Measurements from ENCODE around the gene CLDND1. TPM values are rescaled to one million over a fixed set of nuclear protein-coding genes. Genes with fewer than 3 reads are reported as not detected.

The CLDND1 gene
- polyA plus RNA-seq, 1 donor, result 73.8 TPM

DNA sequence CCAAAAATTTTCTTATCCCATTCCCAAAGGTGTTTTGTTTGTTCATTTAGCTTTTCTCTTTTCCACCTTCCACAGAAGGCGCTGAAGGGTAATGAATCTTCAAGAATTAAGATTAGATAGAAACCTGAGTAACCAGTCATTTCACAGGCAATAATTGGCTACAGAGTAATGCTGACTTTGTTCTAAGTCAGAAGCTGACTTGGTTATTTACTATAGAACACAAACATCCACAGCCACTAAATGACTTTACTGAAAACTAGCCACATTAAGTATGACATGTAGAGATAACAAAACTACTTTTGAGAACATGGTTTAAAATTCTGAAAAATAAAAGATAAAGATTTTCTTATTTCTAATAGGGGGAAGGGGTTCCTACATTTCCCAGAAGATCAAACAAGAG is 7.8 kb downstream of the CLDND1 start:
- no peak for DNase-seq (ENCODE audit: low read depth)

DNA sequence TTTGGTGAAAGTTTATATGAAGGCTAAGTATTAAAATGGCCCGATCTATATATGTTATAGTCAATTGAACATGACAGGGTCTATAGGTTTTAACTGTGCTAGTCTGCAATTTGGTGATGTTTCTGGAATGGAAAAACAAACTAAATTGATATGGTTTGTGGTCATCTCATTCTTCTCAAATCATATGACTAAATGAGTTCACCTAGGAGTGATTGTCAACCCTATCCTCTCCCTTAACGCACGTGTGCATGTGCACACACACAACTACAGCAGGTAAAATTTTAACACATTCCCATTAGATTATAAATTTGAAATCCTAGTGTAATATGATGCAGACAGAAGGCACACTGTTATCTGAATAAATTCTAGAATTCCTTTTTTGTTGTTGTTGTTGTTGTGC is 9.0 kb downstream of the CLDND1 start:
- DNase-seq (ENCODE audit: low read depth), result no peak

DNA sequence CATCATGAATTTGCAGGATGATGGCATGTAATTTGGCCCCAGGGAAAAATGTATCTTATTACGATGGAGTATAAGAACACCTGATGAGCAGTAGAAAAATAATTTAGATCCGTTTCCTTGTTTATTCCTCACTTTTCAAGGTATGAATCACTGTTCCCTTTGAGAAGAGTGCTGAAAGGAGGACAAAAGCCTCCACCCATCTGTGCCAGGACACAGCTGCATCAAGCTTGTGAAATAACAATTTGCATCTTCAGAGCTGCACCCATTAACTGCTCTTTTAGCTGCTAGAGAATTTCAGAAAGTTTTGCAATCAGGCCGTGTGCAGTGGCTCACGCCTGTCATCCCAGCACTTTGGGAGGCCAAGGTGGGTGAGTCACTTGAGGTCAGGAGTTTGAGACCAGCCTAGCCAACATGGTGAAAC is 9.6 kb downstream of the CLDND1 start:
- DNase-seq (ENCODE audit: low read depth), result no peak

DNA sequence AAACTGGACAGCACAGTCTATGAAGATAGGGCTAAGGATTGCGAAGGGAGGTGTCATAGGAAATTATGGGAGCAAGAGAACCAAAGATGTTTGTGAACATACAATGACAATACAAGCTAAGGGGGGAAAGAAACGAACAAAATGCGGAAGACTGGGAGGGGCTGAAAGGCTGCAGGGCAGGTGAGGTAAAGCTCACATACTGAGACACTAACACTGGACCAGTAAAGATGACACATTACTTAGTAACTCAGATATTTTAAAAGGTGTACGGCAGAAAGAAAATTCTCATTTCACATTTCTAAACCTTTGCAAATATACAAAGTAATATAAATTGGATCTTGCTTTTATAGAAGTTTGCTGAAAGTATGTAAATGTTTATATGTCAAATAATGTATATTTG is 10.1 kb downstream of the CLDND1 start:
- DNase-seq (ENCODE audit: low read depth), result no peak

DNA sequence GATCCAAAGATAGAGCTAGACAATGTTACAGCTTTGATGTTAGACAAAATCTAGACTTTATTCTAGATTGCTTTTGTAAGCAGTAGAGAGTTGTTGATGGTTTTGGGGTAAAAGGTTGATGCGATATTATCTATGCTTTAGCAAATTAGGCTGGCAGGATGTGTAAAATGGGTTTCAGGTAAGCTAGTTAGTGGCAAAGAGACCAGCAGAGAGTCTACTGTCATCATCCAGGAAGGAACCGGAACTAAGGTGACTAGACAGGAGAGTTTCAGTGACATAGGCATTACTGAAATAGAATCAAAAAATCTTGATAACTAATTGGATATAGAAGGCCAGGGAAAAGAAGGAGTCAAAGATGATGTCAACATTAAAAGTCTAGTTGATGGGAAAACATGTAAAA is 14.1 kb downstream of the CLDND1 start:
- no peak for DNase-seq (ENCODE audit: low read depth)

DNA sequence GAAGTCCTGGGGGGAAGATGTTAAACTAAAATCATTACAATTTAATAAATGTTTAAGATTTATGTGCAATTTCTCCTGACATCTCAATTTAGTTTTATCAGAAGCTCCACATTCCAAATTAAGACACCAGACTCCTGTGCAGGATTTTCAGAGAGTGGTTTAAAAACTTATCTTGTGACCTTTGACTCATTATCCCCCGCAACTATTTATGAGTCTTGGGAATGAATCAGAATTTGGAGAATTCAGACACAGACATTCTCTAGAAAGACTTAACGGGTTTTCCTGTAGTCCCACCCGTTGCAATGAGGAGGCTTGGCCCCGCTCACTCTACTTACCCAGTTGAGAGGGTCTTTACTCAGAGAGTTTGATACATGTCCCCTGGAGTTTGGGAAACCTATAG is 18.2 kb downstream of the CLDND1 start:
- no peak for DNase-seq (ENCODE audit: low read depth)

DNA sequence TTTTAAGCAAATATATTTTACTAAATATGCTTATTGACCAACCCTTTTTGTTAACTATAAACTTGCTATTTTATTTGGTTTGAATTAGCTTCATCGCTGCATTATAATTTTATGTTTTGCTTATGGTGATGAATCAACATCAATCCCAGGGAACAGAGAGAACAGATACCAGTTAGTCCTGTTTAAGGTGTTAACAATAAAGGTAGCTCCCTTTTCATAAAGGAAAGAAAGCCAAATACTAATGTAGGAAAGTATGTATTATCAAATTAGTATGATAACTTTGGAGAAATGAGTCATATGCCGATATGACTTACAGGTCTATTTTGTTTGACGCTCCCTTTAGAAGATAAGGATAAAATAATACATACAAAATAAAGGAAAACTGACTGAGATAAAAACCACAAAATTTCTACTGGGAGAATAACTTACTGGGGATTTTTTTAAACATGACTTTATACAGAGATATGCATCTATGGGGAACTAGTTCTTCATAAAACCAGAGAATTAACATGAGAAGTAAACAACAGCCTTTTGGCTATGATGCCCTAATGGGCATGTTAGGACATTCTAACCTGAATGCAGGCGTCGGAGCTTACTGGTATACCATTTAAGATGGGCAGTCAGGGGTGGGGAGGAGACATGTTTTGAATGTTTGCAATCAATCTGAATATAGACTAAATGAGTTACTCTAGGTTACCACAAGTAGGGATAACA is 20.7 kb downstream of the CLDND1 start:
- no peak for DNase-seq (ENCODE audit: low read depth)

DNA sequence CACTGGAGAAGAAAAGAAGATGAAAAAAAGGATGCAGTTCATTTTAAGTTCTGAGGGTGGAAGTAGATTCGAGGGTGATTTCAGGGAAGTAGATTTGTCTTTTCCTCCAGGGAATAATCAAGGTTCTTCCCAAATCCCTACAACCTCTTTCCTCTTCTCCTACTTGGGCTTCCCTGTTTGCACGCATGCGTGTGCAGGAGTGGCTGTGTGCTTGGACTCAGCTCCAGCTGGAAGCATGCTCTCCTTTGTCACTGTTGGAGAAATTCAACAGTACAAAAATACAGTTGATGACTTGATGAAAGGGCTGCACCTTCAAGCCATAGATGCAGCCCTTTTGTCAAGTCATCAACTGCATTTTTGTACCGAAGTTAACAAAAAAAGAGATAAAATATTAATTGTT is 21.4 kb downstream of the CLDND1 start:
- no peak for DNase-seq (ENCODE audit: low read depth)

DNA sequence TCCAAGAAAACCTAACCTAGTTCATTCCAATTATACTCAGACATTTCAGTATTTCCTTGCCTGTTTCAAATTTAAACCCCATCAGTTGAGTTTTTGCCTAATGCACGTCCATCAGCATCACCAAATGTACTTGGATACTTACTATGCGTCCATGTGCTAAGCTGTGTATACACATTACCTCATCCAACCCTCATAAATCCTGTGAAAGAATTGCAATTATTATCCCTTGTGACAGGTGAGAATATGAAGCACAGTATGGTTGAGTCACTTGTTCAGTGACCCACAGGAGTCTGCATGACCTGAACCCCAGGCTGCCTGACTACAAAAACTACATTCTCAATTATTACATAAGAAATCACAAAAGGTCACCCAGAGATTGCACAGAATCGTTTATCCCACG is 22.7 kb downstream of the CLDND1 start:
- DNase-seq (ENCODE audit: low read depth), result no peak

DNA sequence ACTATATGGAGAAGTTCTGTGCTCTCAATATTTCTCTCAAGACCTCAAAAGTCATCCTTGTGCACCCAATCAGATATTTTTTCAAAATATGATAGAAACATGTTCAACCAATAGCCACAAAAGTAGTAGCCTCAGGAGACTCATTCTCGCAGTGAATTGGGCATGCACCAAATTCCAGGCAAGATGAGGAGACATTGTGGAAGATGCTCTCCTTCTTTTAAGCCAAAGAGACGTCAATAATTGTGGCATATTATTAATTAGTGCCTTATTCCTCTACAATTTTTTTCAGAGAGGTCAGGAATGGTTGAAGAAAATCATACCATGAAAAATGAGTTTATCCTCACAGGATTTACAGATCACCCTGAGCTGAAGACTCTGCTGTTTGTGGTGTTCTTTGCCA is 25.3 kb downstream of the CLDND1 start, which contains the start of gene OR5K2:
Gene OR5K2, plus strand, starts transcription at position 301 of the 400 bp plus-strand sequence. Its CDS starts 0 bp downstream, at position 301.
- no peak for DNase-seq (ENCODE audit: low read depth)

DNA sequence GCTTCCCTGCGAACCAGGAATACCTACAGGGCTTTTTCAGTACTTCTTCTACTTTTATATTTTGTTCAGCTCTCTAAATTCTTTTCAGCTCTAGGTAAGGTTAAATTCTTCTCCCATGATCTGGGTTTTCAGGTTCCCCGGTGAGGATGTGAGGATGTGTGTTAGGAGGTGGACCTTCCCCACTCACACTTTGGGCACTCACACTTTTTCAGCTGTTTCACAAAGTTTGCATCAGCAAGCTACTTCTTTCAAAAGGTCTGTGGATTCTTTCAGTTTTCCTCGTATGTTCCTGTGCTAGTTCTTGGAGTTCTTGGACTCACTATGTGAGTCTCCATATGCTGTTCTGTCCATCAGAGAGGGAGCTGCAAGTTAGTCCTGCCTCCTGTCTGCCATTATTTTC is 39.1 kb downstream of the CLDND1 start:
- DNase-seq (ENCODE audit: low read depth), result no peak

DNA sequence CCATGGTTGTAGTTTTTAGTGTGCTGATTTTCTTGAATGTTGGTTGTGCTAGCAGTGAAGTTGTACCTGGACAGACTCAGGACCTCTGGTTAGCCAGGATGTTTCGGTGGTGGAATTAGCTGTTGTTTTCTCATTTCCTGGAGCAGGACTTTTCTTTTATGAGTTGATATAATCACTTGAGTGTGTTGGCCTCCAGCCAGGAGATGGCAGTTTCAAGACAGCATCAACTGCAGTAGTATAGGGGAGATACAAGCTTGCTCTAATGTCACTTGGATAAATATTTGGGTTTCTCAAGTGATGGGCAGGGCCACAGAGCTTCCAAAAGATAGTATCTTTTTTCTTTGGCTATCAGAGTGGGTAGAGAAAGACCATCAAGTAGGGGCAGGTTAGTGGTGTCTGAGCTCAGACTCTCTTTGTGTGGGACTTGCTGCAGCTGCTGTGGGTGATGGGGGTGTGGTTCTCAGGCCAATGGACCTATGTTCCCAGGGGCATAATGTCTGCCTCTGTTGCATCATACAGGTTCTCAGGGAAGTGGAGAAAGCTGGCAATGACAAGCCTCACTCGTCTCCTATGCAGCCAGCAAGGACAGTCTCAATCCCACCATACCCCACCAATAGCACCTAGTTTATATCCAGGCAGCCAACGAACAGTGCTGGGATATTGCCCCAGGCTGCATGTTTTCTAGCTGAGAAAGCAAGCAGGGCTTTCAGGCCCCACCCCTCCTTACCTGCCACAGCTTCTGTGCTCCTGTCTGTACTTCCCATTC is 39.8 kb downstream of the CLDND1 start:
- DNase-seq (ENCODE audit: low read depth), result no peak

Other genes with a start within 250 kb of the CLDND1 start
- not detected for gene OR5H2, start 240.4 kb downstream of the CLDND1 start, polyA plus RNA-seq (ENCODE audit: insufficient read length)
- gene OR5K4, start 169.0 kb downstream of the CLDND1 start, polyA plus RNA-seq (ENCODE audit: insufficient read length), result not detected
- not detected for gene OR5K3, start 132.2 kb downstream of the CLDND1 start, polyA plus RNA-seq (ENCODE audit: insufficient read length)
- gene OR5K1, start 59.7 kb downstream of the CLDND1 start, polyA plus RNA-seq (ENCODE audit: insufficient read length), result not detected
- gene OR5K2, start 25.2 kb downstream of the CLDND1 start, polyA plus RNA-seq (ENCODE audit: insufficient read length), result not detected
- not detected for gene GPR15, start 9.1 kb upstream of the CLDND1 start, polyA plus RNA-seq (ENCODE audit: insufficient read length)
- gene CPOX, start 70.7 kb upstream of the CLDND1 start, polyA plus RNA-seq (ENCODE audit: insufficient read length), result 12.6 TPM
- 6.1 TPM for gene ST3GAL6, start 240.4 kb upstream of the CLDND1 start, polyA plus RNA-seq (ENCODE audit: insufficient read length)